HCT116 (cell line): ENCODE data around the gene ACER2. TPM values are rescaled to one million over a fixed set of nuclear protein-coding genes. Genes with fewer than 3 reads are reported as not detected.

Source experiments
- ATAC-seq: fragments of 200-7000 bp; cut with Tn5 transposase; 2 replicates; pipeline ENCODE4 v1.9.1; 2020; ENCODE audit warnings: mild to moderate bottlenecking, moderate library complexity
- BruUV-seq: library from RNA; stranded (reverse); fragments of 400-500 nt; replicated peaks from 2 replicates; lab custom pipeline; 2021; lab: Mats Ljungman, UMichigan
- CTCF ChIA-PET: fragments of 300-600 bp; sonication (Branson Sonifier 250); formaldehyde crosslinking; loops from one replicate; lab custom pipeline; 2021; ENCODE audit warnings: antibody characterized with exemption; lab: Charles Lee
- POLR2A ChIA-PET: fragments of 300-600, 350-600 bp; sonication (Branson Sonifier 250); formaldehyde crosslinking; loops from one replicate; lab custom pipeline; 2021; ENCODE audit warnings: antibody characterized with exemption; lab: Charles Lee
- RAD21 ChIA-PET, 2 experiments: fragments of 300-600 bp; sonication (Branson Sonifier 250); formaldehyde crosslinking; loops; one replicate each; lab custom pipeline; 2023; ENCODE audit warnings: low total read pairs in 2 of 2; ENCODE audit not compliant: uncharacterized antibody in 2 of 2, unreplicated experiment in 2 of 2, low non-redundant PET in 1 of 2; lab: Charles Lee
- DNase-seq: peaks from one replicate; pipeline ENCODE4 v3.0.0-alpha.2; 2010; ENCODE audit warnings: low read depth, low spot score
- H2AFZ ChIP-seq: fragments of 200-600 bp; shearing (Covaris generic), sonication (generic); 2 replicates; pipeline ENCODE4 v1.6.1; 2017; ENCODE audit warnings: low read depth, mixed run types, mixed read lengths, antibody characterized with exemption, low read length; ENCODE audit not compliant: poor library complexity, severe bottlenecking
- H3K27ac ChIP-seq: 2 replicates; pipeline ENCODE4 v1.5.1; 2012; ENCODE audit warnings: low read depth, low read length
- H3K27me3 ChIP-seq: fragments of 200-600 bp; sonication (generic); 2 replicates; pipeline ENCODE4 v1.6.1; 2016; ENCODE audit warnings: mixed run types, low read length, mixed read lengths; ENCODE audit not compliant: insufficient read depth
- H3K36me3 ChIP-seq, 2 experiments: fragments of 200-500 bp in 1 of 2; fragments of 200-600 bp in 1 of 2; sonication (Bioruptor generic) in 1 of 2; sonication (generic) in 1 of 2; 2 replicates each; pipeline versions ENCODE4 v1.5.1 to v1.6.1; 2014 to 2016; ENCODE audit warnings: low read length in 2 of 2, inconsistent platforms in 1 of 2, mixed read lengths in 1 of 2, mixed run types in 1 of 2; ENCODE audit not compliant: insufficient read depth in 2 of 2, control insufficient read depth in 1 of 2
- H3K4me1 ChIP-seq, 2 experiments: fragments of 200-600 bp in 1 of 2; sonication (generic) in 1 of 2; 2 replicates each; pipeline versions ENCODE4 v1.5.1 to v1.6.1; 2012 to 2017; ENCODE audit warnings: low read length in 2 of 2, inconsistent platforms in 1 of 2, mild to moderate bottlenecking in 1 of 2, mixed read lengths in 1 of 2, mixed run types in 1 of 2, moderate library complexity in 1 of 2; ENCODE audit not compliant: insufficient read depth in 2 of 2, control insufficient read depth in 1 of 2
- H3K4me2 ChIP-seq: fragments of 200-600 bp; sonication (generic); 2 replicates; pipeline ENCODE4 v1.6.1; 2017; ENCODE audit warnings: mixed run types, low read length, mixed read lengths
- H3K4me3 ChIP-seq, 2 experiments: fragments of 200-600 bp in 1 of 2; sonication (generic) in 1 of 2; replicated peaks in 1 of 2; 2 replicates each; pipeline ENCODE4 v1.5.1; 2011 to 2016; ENCODE audit warnings: low read length in 2 of 2, control low read depth in 1 of 2, low read depth in 1 of 2, mild to moderate bottlenecking in 1 of 2, mixed read lengths in 1 of 2, mixed run types in 1 of 2
- H3K79me2 ChIP-seq: fragments of 200-600 bp; sonication (generic); 2 replicates; pipeline ENCODE4 v1.6.1; 2017; ENCODE audit warnings: mild to moderate bottlenecking, mixed run types, low read length, moderate library complexity, mixed read lengths; ENCODE audit not compliant: insufficient read depth
- H3K9ac ChIP-seq: fragments of 200-600 bp; sonication (generic); 2 replicates; pipeline ENCODE4 v1.6.1; 2016; ENCODE audit warnings: low read length, mixed read lengths
- H3K9me2 ChIP-seq: fragments of 200-600 bp; sonication (generic), shearing (Covaris generic); 2 replicates; pipeline ENCODE4 v1.6.1; 2017; ENCODE audit warnings: mixed run types, mild to moderate bottlenecking, moderate library complexity; ENCODE audit not compliant: insufficient read depth
- H3K9me3 ChIP-seq, 2 experiments: fragments of 200-500 bp in 1 of 2; fragments of 200-600 bp in 1 of 2; sonication (Bioruptor generic) in 1 of 2; sonication (generic) in 1 of 2; 2 replicates each; pipeline ENCODE4 v1.6.1; 2014 to 2017; ENCODE audit warnings: low read length in 2 of 2, mixed read lengths in 2 of 2, inconsistent platforms in 1 of 2, low read depth in 1 of 2, mild to moderate bottlenecking in 1 of 2, mixed run types in 1 of 2, moderate library complexity in 1 of 2; ENCODE audit not compliant: control insufficient read depth in 1 of 2, insufficient read depth in 1 of 2
- H4K20me1 ChIP-seq: fragments of 200-600 bp; sonication (generic), shearing (Covaris generic); 2 replicates; pipeline ENCODE4 v1.6.1; 2017; ENCODE audit warnings: mixed run types, mild to moderate bottlenecking, moderate library complexity; ENCODE audit not compliant: insufficient read depth
- CBX3 ChIP-seq: IDR thresholded peaks from 2 replicates; pipeline ENCODE4 v1.6.1; 2012; ENCODE audit warnings: low read depth
- EZH2 ChIP-seq: fragments of 200-600 bp; sonication (generic); IDR thresholded peaks from 2 replicates; pipeline ENCODE4 v1.6.1; 2017; ENCODE audit warnings: antibody characterized with exemption, mixed run types
- POLR2AphosphoS5 ChIP-seq: IDR thresholded peaks from 2 replicates; pipeline ENCODE4 v1.6.1; 2011; ENCODE audit warnings: mild to moderate bottlenecking, low read depth, low read length, moderate library complexity
- RAD21 ChIP-seq: IDR thresholded peaks from 2 replicates; pipeline ENCODE4 v1.6.1; 2012; ENCODE audit warnings: low read depth, mild to moderate bottlenecking
- REST ChIP-seq: IDR thresholded peaks from 2 replicates; pipeline ENCODE4 v1.6.1; 2012; ENCODE audit warnings: low read depth
- SP1 ChIP-seq: IDR thresholded peaks from 2 replicates; pipeline ENCODE4 v1.6.1; 2012; ENCODE audit warnings: low read depth
- TCF7L2 ChIP-seq: IDR thresholded peaks from 2 replicates; pipeline ENCODE4 v1.7.0; 2011; ENCODE audit warnings: borderline replicate concordance, inconsistent platforms; ENCODE audit not compliant: insufficient read depth, insufficient read length; ENCODE audit errors: extremely low read depth
- ZNF274 ChIP-seq: fragments of 200-500 bp; sonication (Bioruptor generic); IDR thresholded peaks from 2 replicates; pipeline ENCODE4 v1.6.1; 2014; ENCODE audit warnings: mild to moderate bottlenecking, low read depth, low read length, inconsistent platforms
- intact Hi-C: fragments of 100-400 bp; cut with micrococcal nuclease; formaldehyde crosslinking; loops from 2 replicates; pipeline ENCODE4 v1.10.0; 2022
- total RNA-seq: library from RNA; stranded (reverse); gene quantifications from one replicate; pipeline ENCODE4 v1.2.1, GENCODE V29; 2021; ENCODE audit not compliant: unreplicated experiment
- TF ChIP-seq, protein P1 (sequence below): IDR thresholded peaks from 2 replicates; pipeline ENCODE4 v1.6.1; 2012
- TF ChIP-seq, protein P2 (sequence below): IDR thresholded peaks from 2 replicates; pipeline ENCODE4 v1.6.1; 2011; ENCODE audit warnings: mild to moderate bottlenecking, low read length, moderate library complexity; ENCODE audit not compliant: insufficient replicate concordance; ENCODE audit errors: extremely low read depth

The ACER2 gene
- total RNA-seq, 1 experiment from 2014 or later, result 4.3 TPM

DNA sequence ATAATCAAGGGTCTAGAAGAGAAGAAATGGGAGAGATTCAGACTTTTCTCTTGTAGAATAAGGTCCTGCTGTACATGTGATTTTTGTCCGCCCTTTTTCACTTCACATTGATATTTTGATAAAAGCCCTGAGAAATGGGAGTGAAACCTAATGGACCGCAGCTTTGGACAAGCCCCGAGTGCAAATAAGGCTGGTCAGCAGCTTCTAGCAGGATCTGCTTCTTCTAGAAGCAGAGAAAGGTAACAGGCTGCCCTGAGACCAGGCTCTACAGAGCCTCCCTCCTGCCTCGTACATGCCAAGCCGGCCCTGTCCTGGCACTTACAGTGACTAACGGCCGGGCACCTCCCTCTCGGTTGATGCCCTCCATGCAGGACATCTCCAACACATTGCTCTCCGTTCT lies 33.4 kb downstream of the ACER2 start:
- no TSS peak for BruUV-seq
- no peak for DNase-seq
- H3K9ac ChIP-seq, result no peak overlapping the region
- TF ChIP-seq ZNF274 (no peak), REST (no peak), RAD21 (no peak), TCF7L2 (no peak), SP1 (no peak), EZH2 (no peak), CBX3 (no peak), POLR2AphosphoS5 (no peak)
- TF ChIP-seq, protein P1, sequence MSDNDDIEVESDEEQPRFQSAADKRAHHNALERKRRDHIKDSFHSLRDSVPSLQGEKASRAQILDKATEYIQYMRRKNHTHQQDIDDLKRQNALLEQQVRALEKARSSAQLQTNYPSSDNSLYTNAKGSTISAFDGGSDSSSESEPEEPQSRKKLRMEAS, result no peak
- TF ChIP-seq, protein P2, sequence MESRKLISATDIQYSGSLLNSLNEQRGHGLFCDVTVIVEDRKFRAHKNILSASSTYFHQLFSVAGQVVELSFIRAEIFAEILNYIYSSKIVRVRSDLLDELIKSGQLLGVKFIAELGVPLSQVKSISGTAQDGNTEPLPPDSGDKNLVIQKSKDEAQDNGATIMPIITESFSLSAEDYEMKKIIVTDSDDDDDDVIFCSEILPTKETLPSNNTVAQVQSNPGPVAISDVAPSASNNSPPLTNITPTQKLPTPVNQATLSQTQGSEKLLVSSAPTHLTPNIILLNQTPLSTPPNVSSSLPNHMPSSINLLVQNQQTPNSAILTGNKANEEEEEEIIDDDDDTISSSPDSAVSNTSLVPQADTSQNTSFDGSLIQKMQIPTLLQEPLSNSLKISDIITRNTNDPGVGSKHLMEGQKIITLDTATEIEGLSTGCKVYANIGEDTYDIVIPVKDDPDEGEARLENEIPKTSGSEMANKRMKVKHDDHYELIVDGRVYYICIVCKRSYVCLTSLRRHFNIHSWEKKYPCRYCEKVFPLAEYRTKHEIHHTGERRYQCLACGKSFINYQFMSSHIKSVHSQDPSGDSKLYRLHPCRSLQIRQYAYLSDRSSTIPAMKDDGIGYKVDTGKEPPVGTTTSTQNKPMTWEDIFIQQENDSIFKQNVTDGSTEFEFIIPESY, result no peak
- TF ChIP-seq, all 23 proteins: peak for 0
- intact Hi-C loops, result no loop called here
- no peak for ATAC-seq
- H4K20me1 ChIP-seq, result no peaks in the 10 kb centered on the region
- H3K4me1 ChIP-seq, result no peaks in the 10 kb centered on the region
- no peak overlapping the region for H3K4me2 ChIP-seq
- H3K9me2 ChIP-seq, result no peaks in the 10 kb centered on the region
- POLR2A ChIA-PET, result no interaction called here
- RAD21 ChIA-PET, result no interaction called here
- no peaks in the 10 kb centered on the region for H3K79me2 ChIP-seq
- H3K27ac ChIP-seq, result no peak overlapping the region
- no peaks in the 10 kb centered on the region for H3K9me3 ChIP-seq
- CTCF ChIA-PET, result no interaction called here
- no peak overlapping the region for H2AFZ ChIP-seq
- H3K27me3 ChIP-seq, result no peaks in the 10 kb centered on the region
- H3K36me3 ChIP-seq, result no peaks in the 10 kb centered on the region
- H3K4me3 ChIP-seq, result no peak overlapping the region
